HepG2 (cell line): ENCODE results near the gene ALG10B. TPM values are rescaled to one million over a fixed set of nuclear protein-coding genes. Genes with fewer than 3 reads are reported as not detected.

Experiments
- ATAC-seq: fragments of 200-7000 bp; cut with Tn5 transposase; 3 replicates; pipeline ENCODE4 v1.9.1; 2020; ENCODE audit warnings: mild to moderate bottlenecking, moderate library complexity
- BruUV-seq: library from RNA; stranded (reverse); fragments of 400-500 nt; replicated peaks from 2 replicates; lab custom pipeline; 2021; lab: Mats Ljungman, UMichigan
- CTCF ChIA-PET: fragments of 300-600 bp; formaldehyde crosslinking; extraction: SDS; loops from one replicate; lab custom pipeline; 2021; ENCODE audit warnings: low total read pairs, inconsistent platforms, low intra/inter-chr PET ratio; lab: Yijun Ruan, JAX
- POLR2A ChIA-PET: fragments of 350-600 bp; sonication (Branson Sonifier 250); formaldehyde crosslinking; loops from one replicate; lab custom pipeline; 2020; ENCODE audit warnings: antibody characterized with exemption, inconsistent platforms; lab: Yijun Ruan, JAX
- DNase-seq: peaks from one replicate; pipeline ENCODE4 v3.0.0-alpha.2; 2015; ENCODE audit warnings: low spot score
- FAIRE-seq: peaks from 3 replicates; lab custom pipeline; 2011; peaks lifted over from hg19 to GRCh38; lab: Jason Lieb, UNC
- H2AFZ ChIP-seq: one replicate; pipeline ENCODE4 v1.6.1; 2011; ENCODE audit warnings: low read length, inconsistent platforms
- H3K27ac ChIP-seq: fragments of 300-600 bp; 3 replicates; pipeline ENCODE4 v1.8.0; 2011; ENCODE audit warnings: mixed run types, mild to moderate bottlenecking, mixed read lengths, low read length, inconsistent platforms; ENCODE audit not compliant: insufficient read depth; ENCODE audit errors: extremely low read length
- H3K27me3 ChIP-seq, 2 experiments: fragments of 200-600 bp in 1 of 2; 2 replicates in 1 of 2; 3 replicates in 1 of 2; pipeline versions ENCODE4 v1.6.0 to v1.8.0; 2011; ENCODE audit warnings: low read length in 2 of 2, mild to moderate bottlenecking in 2 of 2, moderate library complexity in 2 of 2, inconsistent platforms in 1 of 2; ENCODE audit not compliant: insufficient read depth in 2 of 2, control insufficient read depth in 1 of 2
- H3K36me3 ChIP-seq, 2 experiments: fragments of 200-600 bp in 1 of 2; replicated peaks in 1 of 2; 2 replicates in 1 of 2; 3 replicates in 1 of 2; pipeline versions ENCODE4 v1.5.1 to v1.8.0; 2011; ENCODE audit warnings: low read length in 2 of 2, inconsistent platforms in 1 of 2; ENCODE audit not compliant: insufficient read depth in 2 of 2, control insufficient read depth in 1 of 2
- H3K4me1 ChIP-seq: 2 replicates; pipeline ENCODE4 v1.5.1; 2012; ENCODE audit warnings: low read length, inconsistent platforms; ENCODE audit not compliant: insufficient read depth
- H3K4me2 ChIP-seq: 2 replicates; pipeline ENCODE4 v1.6.0; 2011; ENCODE audit warnings: low read depth, low read length, inconsistent platforms
- H3K4me3 ChIP-seq, 3 experiments: fragments of 200-600 bp in 1 of 3; sonication (generic), shearing (Covaris generic) in 1 of 3; replicated peaks in 1 of 3; 2 replicates each; pipeline ENCODE4 v1.5.1; 2011 to 2016; ENCODE audit warnings: low read length in 3 of 3, inconsistent platforms in 2 of 3, low read depth in 2 of 3, mild to moderate bottlenecking in 2 of 3, control low read depth in 1 of 3, mixed read lengths in 1 of 3; ENCODE audit not compliant: insufficient read depth in 1 of 3
- H3K79me2 ChIP-seq: one replicate; pipeline ENCODE4 v1.6.1; 2011; ENCODE audit warnings: low read length, inconsistent platforms; ENCODE audit not compliant: insufficient read depth
- H3K9ac ChIP-seq: 2 replicates; pipeline ENCODE4 v1.6.0; 2011; ENCODE audit warnings: mild to moderate bottlenecking, low read depth, low read length, inconsistent platforms; ENCODE audit not compliant: insufficient read depth
- H3K9me3 ChIP-seq: 2 replicates; pipeline ENCODE4 v1.5.1; 2012; ENCODE audit warnings: mild to moderate bottlenecking, low read length
- H4K20me1 ChIP-seq: 2 replicates; pipeline ENCODE4 v1.6.0; 2011; ENCODE audit warnings: inconsistent platforms, mild to moderate bottlenecking, low read length, moderate library complexity; ENCODE audit not compliant: insufficient read depth
- CEBPB ChIP-seq: IDR thresholded peaks from 2 replicates; pipeline ENCODE4 v1.6.1; 2011; ENCODE audit warnings: low read depth, low read length, improper control_type of control experiment, borderline replicate concordance
- GATA4 ChIP-seq: sonication (generic); IDR thresholded peaks from 2 replicates; pipeline ENCODE4 v1.6.1; 2016; ENCODE audit warnings: antibody characterized with exemption, low read depth, borderline replicate concordance
- SP2 ChIP-seq: sonication (generic); formaldehyde crosslinking; IDR thresholded peaks from 2 replicates; pipeline ENCODE4 v1.5.1; 2020; ENCODE audit warnings: mild to moderate bottlenecking, missing genetic modification reagents
- ZNF331 ChIP-seq: sonication (generic); formaldehyde crosslinking; IDR thresholded peaks from 2 replicates; pipeline ENCODE4 v1.4.0; 2020; ENCODE audit warnings: missing genetic modification reagents
- in situ Hi-C: cut with HindIII; loops from 2 replicates; pipeline ENCODE4 v1.10.0; 2017; ENCODE audit warnings: low pct_unique_long_range_greater_than_20kb; ENCODE audit not compliant: extremely low pct_ligation_motif_present
- intact Hi-C: fragments of 100-400 bp; cut with micrococcal nuclease; formaldehyde crosslinking; loops from one replicate; pipeline ENCODE4 v1.10.0; 2022; ENCODE audit not compliant: unreplicated experiment
- polyA plus RNA-seq, 8 experiments: library from polyadenylated mRNA; depleted of rRNA in 3 of 8; stranded (reverse) in 7 of 8; unstranded in 1 of 8; fragments of >200 nt; fragmentation: Illumina TruSeq in 4 of 8; extraction: Trizol in 4 of 8; gene quantifications; 2 replicates each; pipeline versions ENCODE4 v1.2.1 to v1.2.3, GENCODE V29; 2011 to 2016; ENCODE audit warnings: low read depth in 4 of 8, missing spikeins in 1 of 8, mixed read lengths in 1 of 8; ENCODE audit not compliant: insufficient read depth in 1 of 8
- total RNA-seq, 5 experiments: library from RNA; depleted of rRNA; stranded (reverse); fragments of >200 nt; fragmentation: Illumina TruSeq; extraction: Trizol; gene quantifications; 2 replicates each; pipeline ENCODE4 v1.2.3, GENCODE V29; 2016; ENCODE audit warnings: low read depth in 1 of 5
- TF ChIP-seq, protein P1 (sequence below): sonication (generic); formaldehyde crosslinking; IDR thresholded peaks from one replicate; pipeline ENCODE4 v1.5.1; 2020; ENCODE audit warnings: mild to moderate bottlenecking, missing genetic modification reagents; ENCODE audit errors: not compliant biosample characterization
- TF ChIP-seq, protein P2 (sequence below): sonication (generic); formaldehyde crosslinking; IDR thresholded peaks from 2 replicates; pipeline ENCODE4 v1.5.0; 2020; ENCODE audit warnings: mild to moderate bottlenecking, missing genetic modification reagents, borderline replicate concordance

ALG10B gene
- total and polyA plus RNA-seq, 2 of the 13 experiments (the other 11 are each of a cell fraction or from before 2014, with no cell fraction given), result 3.3 to 9.3 TPM

DNA sequence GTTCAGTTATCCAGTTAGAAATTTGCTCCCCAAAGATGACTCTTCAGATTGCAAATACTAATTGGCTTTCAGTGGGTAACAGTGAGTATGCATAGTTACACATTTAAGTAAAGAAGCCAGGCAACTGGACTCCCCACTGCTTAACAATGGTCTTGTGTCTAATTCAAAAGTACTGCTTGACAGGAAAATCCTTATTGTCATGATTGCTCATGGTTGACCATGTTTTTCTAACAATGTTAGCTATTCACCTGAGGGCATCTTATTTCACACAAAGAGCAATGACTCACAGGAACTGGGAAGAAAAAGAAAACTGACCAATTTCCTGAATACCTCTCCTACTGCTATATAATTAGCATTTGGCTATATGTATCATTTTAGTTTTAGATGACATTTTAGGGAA is 33.7 kb upstream of the ALG10B start:
- Histone ChIP-seq H3K9ac (no peak overlapping the region), H3K36me3 (no peaks in the 10 kb centered on the region), H3K27ac (no peak overlapping the region), H3K27me3 (no peaks in the 10 kb centered on the region; a peak in 1 of 5 replicates), H4K20me1 (no peaks in the 10 kb centered on the region), H3K9me3 (peaks cover 19% of the 10 kb centered on the region), H2AFZ (no peak overlapping the region), H3K4me3 (no peak overlapping the region), H3K4me2 (no peak overlapping the region), H3K4me1 (no peaks in the 10 kb centered on the region), H3K79me2 (no peaks in the 10 kb centered on the region)
- POLR2A ChIA-PET, result no interaction called here
- in situ Hi-C loops, result no loop called here
- no TSS peak for BruUV-seq
- intact Hi-C loops, result no loop called here
- TF ChIP-seq SP2 (CRISPR knock-in tag) (no peak), CEBPB (no peak), GATA4 (no peak), ZNF331 (CRISPR knock-in tag) (no peak)
- TF ChIP-seq, protein P1, sequence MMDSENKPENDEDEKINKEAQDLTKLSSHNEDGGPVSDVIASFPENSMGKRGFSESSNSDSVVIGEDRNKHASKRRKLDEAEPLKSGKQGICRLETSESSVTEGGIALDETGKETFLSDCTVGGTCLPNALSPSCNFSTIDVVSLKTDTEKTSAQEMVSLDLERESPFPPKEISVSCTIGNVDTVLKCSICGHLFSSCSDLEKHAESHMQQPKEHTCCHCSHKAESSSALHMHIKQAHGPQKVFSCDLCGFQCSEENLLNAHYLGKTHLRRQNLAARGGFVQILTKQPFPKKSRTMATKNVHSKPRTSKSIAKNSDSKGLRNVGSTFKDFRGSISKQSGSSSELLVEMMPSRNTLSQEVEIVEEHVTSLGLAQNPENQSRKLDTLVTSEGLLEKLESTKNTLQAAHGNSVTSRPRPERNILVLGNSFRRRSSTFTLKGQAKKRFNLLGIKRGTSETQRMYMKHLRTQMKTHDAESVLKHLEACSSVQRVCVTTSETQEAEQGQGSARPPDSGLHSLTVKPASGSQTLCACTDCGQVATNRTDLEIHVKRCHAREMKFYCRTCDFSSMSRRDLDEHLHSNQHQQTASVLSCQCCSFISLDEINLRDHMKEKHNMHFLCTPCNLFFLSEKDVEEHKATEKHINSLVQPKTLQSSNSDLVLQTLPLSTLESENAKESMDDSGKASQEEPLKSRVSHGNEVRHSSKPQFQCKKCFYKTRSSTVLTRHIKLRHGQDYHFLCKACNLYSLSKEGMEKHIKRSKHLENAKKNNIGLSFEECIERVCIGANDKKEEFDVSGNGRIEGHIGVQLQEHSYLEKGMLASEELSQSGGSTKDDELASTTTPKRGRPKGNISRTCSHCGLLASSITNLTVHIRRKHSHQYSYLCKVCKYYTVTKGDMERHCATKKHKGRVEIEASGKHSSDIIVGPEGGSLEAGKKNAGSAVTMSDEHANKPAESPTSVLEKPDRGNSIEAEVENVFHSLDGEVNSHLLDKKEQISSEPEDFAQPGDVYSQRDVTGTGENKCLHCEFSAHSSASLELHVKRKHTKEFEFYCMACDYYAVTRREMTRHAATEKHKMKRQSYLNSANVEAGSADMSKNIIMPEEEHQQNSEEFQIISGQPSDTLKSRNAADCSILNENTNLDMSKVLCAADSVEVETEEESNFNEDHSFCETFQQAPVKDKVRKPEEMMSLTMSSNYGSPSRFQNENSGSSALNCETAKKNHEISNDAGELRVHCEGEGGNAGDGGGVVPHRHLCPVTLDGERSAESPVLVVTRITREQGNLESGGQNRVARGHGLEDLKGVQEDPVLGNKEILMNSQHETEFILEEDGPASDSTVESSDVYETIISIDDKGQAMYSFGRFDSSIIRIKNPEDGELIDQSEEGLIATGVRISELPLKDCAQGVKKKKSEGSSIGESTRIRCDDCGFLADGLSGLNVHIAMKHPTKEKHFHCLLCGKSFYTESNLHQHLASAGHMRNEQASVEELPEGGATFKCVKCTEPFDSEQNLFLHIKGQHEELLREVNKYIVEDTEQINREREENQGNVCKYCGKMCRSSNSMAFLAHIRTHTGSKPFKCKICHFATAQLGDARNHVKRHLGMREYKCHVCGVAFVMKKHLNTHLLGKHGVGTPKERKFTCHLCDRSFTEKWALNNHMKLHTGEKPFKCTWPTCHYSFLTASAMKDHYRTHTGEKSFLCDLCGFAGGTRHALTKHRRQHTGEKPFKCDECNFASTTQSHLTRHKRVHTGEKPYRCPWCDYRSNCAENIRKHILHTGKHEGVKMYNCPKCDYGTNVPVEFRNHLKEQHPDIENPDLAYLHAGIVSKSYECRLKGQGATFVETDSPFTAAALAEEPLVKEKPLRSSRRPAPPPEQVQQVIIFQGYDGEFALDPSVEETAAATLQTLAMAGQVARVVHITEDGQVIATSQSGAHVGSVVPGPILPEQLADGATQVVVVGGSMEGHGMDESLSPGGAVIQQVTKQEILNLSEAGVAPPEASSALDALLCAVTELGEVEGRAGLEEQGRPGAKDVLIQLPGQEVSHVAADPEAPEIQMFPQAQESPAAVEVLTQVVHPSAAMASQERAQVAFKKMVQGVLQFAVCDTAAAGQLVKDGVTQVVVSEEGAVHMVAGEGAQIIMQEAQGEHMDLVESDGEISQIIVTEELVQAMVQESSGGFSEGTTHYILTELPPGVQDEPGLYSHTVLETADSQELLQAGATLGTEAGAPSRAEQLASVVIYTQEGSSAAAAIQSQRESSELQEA, result no peak
- TF ChIP-seq, protein P2, sequence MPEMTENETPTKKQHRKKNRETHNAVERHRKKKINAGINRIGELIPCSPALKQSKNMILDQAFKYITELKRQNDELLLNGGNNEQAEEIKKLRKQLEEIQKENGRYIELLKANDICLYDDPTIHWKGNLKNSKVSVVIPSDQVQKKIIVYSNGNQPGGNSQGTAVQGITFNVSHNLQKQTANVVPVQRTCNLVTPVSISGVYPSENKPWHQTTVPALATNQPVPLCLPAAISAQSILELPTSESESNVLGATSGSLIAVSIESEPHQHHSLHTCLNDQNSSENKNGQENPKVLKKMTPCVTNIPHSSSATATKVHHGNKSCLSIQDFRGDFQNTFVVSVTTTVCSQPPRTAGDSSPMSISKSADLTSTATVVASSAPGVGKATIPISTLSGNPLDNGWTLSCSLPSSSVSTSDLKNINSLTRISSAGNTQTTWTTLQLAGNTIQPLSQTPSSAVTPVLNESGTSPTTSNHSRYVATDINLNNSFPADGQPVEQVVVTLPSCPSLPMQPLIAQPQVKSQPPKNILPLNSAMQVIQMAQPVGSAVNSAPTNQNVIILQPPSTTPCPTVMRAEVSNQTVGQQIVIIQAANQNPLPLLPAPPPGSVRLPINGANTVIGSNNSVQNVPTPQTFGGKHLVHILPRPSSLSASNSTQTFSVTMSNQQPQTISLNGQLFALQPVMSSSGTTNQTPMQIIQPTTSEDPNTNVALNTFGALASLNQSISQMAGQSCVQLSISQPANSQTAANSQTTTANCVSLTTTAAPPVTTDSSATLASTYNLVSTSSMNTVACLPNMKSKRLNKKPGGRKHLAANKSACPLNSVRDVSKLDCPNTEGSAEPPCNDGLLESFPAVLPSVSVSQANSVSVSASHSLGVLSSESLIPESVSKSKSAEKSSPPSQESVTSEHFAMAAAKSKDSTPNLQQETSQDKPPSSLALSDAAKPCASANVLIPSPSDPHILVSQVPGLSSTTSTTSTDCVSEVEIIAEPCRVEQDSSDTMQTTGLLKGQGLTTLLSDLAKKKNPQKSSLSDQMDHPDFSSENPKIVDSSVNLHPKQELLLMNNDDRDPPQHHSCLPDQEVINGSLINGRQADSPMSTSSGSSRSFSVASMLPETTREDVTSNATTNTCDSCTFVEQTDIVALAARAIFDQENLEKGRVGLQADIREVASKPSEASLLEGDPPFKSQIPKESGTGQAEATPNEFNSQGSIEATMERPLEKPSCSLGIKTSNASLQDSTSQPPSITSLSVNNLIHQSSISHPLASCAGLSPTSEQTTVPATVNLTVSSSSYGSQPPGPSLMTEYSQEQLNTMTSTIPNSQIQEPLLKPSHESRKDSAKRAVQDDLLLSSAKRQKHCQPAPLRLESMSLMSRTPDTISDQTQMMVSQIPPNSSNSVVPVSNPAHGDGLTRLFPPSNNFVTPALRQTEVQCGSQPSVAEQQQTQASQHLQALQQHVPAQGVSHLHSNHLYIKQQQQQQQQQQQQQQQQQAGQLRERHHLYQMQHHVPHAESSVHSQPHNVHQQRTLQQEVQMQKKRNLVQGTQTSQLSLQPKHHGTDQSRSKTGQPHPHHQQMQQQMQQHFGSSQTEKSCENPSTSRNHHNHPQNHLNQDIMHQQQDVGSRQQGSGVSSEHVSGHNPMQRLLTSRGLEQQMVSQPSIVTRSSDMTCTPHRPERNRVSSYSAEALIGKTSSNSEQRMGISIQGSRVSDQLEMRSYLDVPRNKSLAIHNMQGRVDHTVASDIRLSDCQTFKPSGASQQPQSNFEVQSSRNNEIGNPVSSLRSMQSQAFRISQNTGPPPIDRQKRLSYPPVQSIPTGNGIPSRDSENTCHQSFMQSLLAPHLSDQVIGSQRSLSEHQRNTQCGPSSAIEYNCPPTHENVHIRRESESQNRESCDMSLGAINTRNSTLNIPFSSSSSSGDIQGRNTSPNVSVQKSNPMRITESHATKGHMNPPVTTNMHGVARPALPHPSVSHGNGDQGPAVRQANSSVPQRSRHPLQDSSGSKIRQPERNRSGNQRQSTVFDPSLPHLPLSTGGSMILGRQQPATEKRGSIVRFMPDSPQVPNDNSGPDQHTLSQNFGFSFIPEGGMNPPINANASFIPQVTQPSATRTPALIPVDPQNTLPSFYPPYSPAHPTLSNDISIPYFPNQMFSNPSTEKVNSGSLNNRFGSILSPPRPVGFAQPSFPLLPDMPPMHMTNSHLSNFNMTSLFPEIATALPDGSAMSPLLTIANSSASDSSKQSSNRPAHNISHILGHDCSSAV (CRISPR knock-in tag), result no peak
- no peak for FAIRE-seq
- ATAC-seq, result no peak
- CTCF ChIA-PET, result no interaction called here
- DNase-seq, result no peak
